GM21526 (cell line): ENCODE data around the gene OBP2A.
"Not testable (repeated sequence)": the region's sequence is repeated elsewhere in the genome, so short reads cannot be mapped to it uniquely, and the experiment has no call there.

Experiments used
- ATAC-seq: cut with Tn5 transposase; IDR thresholded peaks from one replicate; pipeline ENCODE4 v1.9.1; 2021; ENCODE audit warnings: moderate library complexity; ENCODE audit not compliant: unreplicated experiment, low FRiP score

Gene OBP2A

DNA sequence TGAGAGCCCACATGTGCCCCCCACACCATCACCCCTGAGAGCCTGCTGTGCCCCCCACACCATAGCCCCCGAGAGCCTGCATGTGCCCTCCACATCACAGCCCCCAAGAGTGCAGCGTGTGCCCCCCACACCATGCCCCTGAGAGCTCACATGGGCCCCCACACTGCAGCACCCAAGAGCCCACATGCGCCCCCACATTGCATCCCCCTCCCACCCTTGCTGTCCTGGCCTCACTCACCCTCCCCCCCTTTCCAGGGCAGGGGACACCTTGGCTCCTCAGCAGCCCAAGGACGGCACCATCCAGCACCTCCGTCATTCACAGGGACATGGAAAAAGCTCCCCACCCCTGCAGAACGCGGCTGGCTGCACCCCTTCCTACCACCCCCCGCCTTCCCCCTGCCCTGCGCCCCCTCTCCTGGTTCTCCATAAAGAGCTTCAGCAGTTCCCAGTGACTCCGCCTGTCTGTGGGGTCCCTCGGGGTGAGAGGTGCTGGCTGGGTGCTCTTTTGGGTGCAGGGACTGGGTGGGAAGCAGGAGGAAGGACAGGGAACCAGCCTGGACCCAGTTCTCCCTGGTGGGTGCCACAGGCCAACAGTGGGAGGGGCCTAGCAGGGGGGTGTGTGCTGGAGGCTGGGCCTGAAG is 19.7 kb upstream of the OBP2A start:
- ATAC-seq, result no peak

DNA sequence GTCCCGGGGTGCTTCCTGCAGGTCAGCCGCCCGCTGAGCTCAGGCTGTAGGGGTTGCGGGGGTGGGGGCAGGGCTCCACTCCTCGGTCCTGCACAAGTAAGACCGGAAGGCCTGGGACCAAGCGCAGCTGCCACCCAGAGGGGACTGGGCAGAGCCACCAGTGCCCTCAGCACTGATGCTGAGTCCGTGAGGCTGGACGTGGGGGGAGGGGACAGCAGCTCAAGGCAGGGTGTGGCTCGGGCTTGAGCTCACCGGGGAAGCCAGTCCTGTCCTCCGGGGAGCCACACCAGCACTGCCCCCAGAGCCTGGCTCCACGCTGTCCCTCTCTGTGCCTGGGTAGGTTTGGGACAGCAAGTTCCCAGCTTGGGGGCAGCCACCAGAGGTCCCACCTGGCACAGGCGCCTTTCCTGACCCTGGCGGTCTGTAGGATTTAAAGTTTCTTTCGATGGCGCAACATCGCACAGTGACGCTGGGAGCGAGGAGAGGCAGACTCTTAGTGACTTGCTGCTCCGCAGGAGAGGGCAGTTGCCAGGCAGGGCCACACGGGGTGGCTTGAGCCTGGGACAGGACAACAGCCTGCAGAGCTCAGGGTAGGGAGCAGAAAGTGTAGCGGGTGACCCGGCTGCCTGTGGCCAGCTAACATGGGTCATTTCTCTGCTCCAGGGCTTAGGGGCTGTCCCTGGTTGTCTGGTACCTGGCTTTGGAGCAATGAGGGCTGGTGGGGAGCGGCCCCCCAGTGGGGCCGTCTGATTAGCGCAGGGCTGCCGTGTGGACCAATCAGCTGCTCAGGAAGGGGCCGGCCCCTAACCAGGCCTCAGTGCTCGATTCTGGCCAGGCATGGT is 19.0 kb upstream of the OBP2A start:
- ATAC-seq, result no peak

DNA sequence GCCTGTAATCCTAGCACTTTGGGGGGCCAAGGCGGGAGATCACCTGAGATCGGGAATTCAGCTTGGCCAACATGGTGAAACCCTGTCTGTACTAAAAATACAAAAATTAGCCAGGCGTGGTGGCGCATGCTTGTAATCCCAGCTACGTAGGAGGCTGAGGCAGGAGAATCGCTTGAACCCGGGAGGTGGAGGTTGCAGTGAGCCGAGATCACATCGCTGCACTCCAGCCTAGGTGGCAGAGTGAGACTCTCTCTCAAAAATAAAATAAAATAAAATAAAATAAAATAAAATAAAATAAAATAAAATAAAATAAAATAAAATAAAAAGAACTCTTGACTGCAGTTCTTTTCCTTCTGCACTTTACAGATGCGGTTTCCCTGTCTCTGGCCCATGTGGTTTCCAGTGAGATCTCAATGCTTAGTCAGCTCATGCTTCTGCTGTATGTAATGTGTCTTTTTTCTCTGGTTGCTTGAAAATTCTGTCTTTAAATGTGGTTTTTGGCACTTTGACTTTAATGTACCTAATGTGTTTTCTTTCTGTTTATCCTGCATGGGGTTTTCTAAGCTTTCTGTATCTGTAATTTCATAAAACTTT is 17.0 kb upstream of the OBP2A start:
- not testable (repeated sequence) for ATAC-seq

DNA sequence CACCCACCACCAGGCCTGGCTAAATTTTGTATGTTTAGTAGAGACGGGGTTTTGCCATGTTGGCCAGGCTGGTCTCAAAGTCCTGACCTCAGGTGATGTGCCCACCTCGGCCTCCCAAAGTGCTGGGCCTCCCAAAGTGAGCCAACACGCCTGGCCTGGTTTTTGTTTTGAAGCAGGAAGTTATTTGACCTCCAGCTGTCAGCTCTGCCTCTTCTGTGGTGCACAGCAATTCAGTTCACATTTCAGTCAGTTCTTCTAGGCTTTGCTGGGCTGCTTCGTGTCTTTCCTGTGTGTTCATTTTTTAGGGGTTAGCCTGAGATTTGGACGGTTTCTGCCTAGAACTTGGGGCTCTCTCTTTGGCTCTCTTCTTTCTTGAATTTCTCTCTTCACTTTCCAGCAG is 15.8 kb upstream of the OBP2A start:
- no peak for ATAC-seq

DNA sequence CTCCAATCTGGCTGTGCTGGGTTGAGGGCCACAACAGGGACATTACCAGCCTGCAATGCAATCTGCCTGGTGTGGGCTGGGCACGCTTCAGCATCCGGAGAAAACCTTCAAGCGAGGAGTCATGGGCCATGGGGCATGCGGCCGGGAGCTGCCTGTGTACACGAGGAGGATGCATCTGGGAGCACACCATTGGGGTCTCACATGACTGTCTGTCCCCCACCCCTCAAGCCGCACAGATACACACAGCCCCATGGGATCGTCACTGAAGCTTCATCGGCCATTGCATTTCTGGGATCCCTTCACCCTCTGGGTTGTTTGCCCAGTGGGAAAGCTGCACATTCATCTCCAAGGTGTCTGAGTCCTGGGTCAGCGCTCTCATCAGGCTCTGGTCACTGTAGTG is 14.8 kb upstream of the OBP2A start:
- ATAC-seq, result no peak

DNA sequence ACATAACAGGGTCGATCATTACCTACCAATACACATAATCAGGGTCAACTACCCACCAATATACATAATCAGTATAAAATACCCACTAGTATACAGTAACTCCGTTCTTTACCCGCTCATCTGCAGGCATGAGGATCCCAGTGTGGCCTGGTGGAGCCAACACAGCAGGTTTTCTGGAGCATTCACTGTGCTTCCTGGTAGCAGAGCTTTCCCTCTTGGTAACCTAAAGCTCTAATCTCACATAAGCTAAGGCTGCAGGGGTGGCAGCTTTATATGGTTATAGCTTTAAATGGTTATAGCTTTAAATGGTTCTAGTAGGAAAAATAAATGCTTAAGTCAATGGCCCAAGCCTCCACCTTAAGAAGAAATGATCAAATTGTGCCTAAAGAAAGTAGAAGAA is 12.8 kb upstream of the OBP2A start:
- no peak for ATAC-seq

DNA sequence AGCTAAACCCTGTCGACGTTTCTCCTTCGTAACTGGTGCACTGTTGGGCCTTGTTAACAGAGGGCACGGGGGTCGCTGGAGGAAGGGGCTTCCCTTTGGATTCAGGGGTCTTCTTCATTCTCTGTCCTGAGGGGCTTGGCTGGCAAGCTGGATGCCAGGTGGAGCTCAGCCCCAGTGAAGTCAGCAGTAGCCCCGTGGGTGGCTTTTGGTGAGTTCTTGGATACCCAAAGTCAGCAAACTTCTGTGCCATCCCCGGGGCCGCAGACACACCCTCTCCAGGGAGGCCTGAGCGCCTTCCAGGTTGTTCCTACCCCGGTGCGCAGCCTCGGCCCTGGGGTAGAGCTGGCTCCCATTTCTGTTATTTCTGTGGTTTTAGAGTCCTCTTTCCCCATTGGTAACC is 12.3 kb upstream of the OBP2A start:
- no peak for ATAC-seq

DNA sequence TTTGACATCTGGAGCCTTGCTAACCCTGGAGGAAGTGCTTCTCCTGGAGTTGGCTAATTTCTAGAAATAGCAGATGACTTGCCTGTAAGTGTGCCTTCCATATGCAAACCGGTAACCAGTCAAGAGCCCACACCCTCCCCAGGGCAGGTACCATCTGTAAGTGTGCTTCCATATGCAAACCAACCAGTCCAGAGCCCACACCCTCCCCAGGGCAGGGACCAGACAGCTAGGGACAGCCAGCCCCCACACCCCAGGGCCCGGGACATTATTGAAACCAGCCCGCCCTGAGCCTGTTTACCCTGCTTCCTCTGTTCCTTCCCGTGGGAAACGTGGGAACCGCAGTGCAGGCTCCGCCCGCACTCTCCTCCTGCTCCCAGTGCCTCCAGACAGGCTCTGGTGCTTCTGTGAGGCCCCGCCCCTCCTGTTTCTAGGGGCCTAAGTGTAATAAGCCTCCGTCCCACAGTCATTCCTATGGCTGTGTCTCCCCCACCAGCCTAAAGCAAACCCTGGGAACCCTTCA is 11.7 kb upstream of the OBP2A start:
- ATAC-seq, result not testable (repeated sequence)

DNA sequence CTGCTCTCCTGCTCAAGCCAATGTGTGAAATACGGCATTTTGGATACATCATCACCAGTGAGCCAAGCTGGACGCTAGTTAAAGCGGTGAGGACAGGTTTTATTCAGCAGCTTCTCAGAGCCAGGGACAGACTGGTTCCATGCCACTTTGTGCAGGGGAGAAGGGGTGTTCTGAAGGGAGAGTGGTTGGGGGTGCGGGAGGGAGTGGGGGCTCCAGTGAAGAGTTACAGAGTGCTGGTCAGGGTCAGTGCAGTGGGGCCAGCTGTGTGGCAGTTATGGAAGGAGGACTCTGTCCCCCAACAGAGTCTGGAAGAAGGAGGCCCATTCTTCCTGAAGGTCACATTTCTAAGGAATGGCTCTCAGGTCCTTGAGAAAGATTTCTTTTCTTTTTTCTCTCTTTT is 11.1 kb upstream of the OBP2A start:
- ATAC-seq, result not testable (repeated sequence)

DNA sequence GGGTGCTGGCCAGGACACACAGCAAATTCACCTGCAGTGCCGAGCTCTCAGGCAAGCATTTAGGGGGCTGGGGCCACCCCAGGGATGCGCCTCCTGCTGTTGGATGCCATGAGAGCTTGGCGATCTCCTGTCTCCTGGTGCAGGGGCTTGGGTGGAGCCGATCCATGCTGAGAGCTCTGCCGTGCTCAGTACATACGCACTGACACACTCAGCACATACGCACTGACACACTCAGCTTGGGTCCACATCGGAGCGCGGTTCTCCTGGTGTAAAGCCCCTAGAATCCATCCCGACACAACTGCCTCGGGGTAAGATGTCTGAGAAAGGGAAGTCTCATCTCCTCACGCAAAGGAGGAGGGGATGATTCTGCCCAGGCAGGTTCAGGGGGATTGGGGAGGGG is 10.3 kb upstream of the OBP2A start:
- not testable (repeated sequence) for ATAC-seq

DNA sequence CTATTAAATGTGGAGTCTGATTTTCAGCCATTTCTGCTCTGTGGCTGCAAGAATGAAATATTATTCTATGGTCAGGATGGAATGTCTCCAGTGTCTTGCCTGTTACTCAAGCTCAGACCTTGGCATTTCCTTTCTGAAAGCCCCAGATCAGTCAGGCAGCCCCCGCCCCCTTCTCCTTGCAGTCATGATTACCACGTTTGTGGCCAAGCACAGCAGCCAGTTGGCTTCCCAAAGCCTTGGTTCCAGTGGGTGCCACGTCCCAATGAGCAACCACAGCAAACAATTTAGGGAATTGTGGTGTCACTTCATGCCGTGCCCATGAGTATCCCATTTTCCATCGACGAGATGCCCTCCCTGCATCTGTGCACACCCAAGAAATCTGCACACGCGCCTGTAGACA is 9.7 kb upstream of the OBP2A start:
- no peak for ATAC-seq

DNA sequence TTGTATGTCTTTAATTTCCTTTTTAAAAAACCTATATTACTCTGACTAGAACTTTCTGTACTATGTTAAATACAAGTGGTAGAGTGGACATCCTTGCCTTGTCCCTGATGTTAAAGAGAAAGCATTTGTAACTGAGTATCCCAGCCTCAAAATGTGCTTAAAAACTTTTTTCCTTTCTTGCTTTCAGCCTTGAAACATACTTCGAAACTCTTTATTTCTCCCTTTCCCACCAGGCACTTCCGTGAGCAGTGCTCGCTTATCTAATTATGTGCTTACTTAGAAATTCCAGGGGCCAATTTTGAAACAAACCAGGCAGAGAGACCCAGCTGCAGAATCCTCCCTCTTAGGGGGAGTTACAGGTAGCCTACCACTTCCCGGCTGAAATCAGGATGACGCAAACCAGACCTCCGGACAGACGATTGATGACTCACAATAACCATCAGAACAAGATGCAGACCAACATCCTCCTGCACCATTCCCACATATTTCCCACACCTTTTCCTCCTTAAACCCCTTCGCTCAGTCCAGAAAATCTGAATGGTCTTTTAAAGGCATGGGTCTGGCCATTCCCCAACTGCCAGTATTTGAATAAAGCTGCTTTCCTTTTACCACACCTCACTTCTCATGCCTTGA is 2.5 kb upstream of the OBP2A start:
- not testable (repeated sequence) for ATAC-seq

DNA sequence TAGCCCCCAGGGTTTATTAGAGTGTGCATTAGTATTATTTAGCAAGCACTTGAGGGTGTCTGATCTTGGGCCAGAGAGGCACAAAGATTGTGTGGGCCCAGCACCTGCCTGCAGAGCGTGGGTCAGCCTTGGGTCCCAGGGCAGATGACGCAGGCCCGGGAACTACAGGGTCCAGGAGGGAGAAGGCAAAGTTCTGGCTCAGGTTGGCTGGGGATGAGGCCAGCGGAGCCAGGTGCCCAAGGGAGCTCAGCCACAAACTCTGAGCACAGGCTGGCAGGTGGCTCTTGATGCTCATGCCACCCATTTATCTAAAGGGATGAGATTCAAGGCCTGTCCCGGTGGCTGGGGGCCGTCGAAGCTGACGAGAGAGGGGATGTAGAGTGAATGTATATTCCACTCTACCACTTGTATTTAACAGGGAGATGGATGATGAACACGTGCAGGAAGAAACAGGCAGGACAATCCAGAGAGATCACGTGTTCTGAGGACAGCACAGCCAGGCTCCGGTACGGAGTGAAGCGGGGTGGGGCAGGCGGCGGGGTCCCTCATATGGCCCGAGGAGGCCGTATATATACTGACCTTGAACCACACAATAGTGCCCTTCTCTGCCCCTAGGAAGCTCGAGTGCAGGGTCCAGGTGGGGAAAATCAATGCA is 818 bp upstream of the OBP2A start:
- no peak for ATAC-seq

DNA sequence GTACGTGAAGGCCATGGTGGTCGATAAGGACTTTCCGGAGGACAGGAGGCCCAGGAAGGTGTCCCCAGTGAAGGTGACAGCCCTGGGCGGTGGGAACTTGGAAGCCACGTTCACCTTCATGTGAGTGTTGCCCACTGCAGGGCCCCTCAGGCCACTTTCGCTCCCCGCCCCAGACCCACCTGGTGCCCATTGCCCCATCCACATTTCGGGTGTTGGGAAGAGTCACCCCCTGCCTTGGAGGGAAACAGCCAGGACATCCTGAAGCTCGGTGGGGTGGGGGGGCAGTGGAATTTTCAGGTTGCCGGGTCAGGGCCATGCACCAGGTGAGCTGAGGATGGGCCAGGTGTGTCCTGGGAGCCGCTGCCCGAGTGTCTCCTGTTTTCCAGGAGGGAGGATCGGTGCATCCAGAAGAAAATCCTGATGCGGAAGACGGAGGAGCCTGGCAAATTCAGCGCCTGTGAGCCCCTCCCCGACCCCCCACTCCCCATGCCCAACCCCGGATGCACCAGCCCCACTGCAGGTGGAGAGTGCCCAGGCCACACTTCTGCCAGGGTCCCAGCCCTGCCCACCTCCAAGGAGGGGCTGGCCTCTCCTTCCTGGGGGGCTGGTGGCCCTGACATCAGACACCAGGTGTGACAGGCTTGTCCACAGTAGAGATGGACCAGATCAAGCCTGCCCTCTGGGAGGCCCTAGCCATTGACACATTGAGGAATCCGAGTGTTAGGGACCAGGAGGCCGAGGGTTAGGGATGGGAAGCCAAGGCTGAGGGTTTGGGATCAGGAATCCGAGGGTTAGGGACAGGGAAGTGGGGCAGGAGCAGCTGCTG is 1.1 kb downstream of the OBP2A start:
- not testable (repeated sequence) for ATAC-seq

DNA sequence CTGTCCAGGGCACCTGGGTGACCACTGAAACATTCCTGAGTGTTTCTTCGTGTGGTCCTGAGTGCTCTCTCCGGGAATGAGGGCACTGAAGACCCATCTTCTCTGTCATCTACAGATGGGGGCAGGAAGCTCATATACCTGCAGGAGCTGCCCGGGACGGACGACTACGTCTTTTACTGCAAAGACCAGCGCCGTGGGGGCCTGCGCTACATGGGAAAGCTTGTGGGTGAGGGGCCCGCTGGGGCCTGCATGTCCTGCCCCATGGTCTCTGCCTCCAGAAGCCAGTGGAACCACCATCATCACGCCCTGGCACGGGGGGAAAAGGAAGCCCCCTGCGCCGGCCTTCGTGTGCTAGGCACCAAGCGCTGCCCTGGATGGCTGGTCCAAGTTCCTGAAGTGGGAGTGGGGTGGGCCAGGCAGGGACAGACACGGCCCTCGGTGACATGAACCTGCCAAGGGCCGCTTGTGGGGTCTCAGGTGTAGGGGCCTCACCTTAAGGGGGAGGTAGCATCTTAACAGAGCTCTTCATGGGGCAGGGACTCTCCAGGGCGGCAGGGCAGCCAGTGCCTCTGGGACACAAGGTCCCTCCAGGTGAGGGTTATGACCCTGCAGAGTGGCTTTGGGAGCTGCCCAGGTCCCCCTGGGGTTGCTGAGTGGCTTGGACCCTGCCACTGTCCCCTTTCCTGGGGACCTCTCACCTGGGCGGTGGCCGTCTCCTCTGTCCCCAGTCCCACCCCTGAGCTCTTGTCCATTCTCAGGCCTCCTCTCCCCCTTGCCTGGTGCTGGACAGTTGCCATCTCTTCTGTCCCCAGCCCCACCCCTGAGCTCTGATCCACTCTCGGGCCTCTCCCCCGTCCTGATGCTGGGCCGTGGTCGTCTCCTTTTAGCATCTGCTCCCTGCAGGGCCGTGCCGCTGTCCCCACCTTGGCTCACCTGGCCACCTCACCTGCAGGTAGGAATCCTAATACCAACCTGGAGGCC is 2.1 kb downstream of the OBP2A start:
- ATAC-seq, result no peak

DNA sequence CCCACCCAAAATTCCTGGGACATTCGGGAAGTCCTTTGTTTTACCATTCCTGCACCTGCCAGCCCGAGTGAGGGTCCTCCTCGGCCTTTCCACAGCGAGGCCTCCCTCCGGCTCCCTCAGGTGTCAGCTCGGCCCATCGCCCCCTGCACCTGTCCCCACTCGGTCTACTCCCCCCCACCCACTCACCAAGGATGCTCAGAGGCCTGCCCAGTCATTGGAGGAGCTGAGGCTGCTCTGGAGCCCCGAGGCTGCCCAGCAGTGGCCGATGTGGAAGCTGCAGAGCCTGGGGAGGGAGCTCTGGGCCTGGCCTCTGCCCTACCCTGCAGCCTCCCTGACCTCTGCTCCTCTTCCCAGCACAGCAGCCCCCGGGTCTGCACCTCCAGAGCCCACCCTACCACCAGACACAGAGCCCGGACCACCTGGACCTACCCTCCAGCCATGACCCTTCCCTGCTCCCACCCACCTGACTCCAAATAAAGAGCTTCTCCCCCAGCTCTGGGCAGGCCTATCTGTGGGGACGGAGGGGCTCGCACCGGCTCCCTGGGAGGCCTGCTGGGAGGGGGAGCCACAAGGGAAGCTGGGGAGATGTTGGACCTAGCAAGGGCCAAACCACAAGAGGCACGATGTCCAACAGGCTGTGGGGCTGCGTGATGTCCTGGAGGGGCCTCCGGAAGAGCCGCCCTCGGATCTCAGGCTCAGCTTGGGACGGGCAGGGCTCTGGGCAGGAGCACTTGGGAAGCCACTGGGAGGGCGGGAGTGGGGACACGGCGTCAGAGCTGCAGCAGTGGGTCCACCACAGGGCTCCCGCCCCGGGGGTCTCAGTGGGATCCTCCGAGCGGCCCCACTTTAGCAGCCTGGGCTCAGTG is 3.8 kb downstream of the OBP2A start:
- ATAC-seq, result not testable (repeated sequence)

DNA sequence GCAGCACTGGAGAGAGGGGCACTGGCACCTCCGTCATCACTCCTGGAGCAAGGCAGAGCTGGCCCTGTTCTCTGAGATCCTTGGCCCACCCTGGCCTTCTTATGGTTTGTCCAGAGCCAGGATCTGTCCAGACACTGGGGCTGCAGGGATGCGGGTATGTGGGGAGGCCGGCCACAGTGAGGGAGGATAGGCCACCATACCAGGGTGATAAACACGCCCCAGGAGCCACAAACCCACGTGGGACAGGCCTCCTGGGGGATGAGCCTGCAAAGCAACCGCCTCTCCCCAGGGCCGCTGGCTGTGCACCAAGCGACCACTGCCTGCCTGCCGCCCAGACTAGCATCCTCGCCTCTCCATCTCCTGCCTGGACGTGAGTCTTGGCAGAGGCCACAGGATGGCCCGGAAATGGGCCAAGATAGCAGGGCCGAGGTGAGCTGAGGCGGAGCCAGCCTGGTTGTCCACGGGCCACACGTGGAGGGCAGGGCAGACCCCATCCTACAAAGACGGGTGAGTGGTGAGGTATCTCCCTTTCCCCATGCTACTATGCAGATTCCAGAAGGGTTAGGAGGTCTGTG is 4.5 kb downstream of the OBP2A start:
- ATAC-seq, result no peak
